HCEC 1CT (cell line): ENCODE data around the gene AQP12B.

ENCODE experiments used
- DNase-seq: peaks from one replicate; pipeline ENCODE4 v3.0.0-alpha.2; 2017

Gene AQP12B

DNA sequence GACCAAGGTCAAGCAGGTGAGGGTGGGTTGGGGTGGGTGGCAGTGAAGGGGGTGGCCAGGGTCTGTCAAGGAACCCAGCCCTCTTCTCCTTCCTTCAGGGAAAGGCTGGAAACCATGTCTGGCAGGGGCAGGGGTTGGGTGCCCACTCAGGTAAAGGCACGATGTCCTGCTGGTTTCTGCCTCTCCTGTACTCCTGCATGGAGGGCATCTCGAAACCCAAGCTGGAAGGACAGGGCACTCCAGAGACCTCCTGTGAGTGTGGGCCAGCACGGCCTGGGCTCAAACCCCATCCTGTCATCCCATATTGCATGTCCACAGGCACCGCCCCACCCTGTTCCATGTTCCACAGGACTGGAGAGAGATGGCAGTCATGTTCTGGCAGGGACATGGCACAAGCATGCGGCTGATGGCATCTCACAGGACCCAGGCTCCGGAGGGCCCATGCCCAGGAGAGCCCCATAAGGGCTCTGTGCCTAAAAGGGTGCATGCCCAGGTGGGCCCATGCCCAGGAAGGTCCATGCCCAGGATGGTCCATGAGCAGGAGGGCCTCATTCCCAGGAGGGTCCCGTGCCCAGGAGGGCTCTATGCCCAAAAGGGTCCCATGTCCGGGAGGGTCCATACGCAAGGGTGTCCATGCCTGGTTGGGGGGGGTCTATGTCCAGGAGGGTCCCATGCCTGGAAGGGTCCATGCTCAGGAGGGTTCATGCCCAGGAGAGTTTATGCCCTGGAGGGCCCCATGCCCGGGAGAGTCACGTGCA, 51.0 kb downstream of the AQP12B start:
- no peak for DNase-seq

GRCh38 chr2:240630771-240631547, 51.7 kb downstream of the AQP12B start:
- DNase-seq: no peak

DNA sequence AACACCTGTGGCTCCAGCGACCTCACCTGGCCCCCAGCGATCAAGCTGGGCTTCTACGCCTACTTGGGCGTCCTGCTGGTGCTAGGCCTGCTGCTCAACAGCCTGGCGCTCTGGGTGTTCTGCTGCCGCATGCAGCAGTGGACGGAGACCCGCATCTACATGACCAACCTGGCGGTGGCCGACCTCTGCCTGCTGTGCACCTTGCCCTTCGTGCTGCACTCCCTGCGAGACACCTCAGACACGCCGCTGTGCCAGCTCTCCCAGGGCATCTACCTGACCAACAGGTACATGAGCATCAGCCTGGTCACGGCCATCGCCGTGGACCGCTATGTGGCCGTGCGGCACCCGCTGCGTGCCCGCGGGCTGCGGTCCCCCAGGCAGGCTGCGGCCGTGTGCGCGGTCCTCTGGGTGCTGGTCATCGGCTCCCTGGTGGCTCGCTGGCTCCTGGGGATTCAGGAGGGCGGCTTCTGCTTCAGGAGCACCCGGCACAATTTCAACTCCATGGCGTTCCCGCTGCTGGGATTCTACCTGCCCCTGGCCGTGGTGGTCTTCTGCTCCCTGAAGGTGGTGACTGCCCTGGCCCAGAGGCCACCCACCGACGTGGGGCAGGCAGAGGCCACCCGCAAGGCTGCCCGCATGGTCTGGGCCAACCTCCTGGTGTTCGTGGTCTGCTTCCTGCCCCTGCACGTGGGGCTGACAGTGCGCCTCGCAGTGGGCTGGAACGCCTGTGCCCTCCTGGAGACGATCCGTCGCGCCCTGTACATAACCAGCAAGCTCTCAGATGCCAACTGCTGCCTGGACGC, 52.5 kb downstream of the AQP12B start:
- DNase-seq: no peak

DNA sequence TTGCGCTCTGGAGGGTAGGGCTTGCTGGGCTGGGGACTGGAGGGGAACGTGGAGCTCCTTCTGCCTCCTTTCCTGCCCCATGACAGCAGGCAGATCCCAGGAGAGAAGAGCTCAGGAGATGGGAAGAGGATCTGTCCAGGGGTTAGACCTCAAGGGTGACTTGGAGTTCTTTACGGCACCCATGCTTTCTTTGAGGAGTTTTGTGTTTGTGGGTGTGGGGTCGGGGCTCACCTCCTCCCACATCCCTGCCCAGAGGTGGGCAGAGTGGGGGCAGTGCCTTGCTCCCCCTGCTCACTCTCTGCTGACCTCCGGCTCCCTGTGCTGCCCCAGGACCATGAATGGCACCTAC, 53.1 kb downstream of the AQP12B start:
- DNase-seq: no peak

GRCh38 chr2:240628808-240629618, 53.7 kb downstream of the AQP12B start:
- DNase-seq: no peak

DNA sequence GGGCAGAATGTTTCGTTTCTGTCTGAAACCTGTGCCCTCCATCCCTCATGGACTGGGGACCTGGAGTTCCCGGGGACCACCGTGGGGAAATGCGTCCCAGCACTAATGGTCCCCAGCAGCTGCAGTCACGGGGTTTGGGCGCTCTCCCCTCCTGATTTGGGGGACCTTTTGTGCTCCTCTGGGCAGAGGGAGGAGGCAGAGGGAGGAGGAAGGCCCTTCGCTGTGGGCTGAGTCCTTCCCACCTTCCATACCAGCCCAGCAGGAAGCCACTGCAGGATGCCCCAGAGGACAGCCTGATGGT, 54.2 kb downstream of the AQP12B start:
- no peak for DNase-seq

- no peak for DNase-seq
Measured at GRCh38 chr2:240627736-240628506, 54.8 kb downstream of the AQP12B start.

- DNase-seq: no peak
Measured at GRCh38 chr2:240626531-240627300, 56.0 kb downstream of the AQP12B start.
